Measurements from ENCODE around the gene DEFB126.

DNA sequence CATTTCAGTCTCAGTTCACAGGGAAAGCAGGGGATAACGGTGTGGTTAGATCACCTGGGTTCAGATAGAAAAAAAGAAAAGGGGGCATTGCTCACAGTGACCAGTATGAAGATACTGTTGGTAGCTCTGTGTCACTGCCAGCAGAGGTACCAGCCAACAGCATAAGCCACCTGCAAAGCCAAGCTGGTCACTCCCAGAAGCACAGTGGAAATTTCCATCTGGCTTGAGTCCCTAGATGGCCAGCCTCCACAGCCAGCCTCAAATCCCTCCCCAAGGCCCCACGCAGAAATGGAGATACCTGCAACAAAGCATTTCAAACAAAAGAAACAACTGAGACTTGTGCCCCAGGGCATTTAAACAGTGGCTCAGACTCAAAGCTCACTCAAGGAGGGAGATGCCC, 26.5 kb downstream of the DEFB126 start:
- TF ChIP-seq BACH2 (CRISPR knock-in tag; IDR thresholded peaks at IDR 0.05; ENCODE audit: borderline replicate concordance) (no peak), TSHZ2 (CRISPR knock-in tag; IDR thresholded peaks at IDR 0.05) (no peak), ARNTL (CRISPR knock-in tag; IDR thresholded peaks at IDR 0.05; ENCODE audit: borderline replicate concordance, low read depth) (no peak), ZC3H10 (CRISPR knock-in tag; IDR thresholded peaks at IDR 0.05) (no peak), ZNF70 (CRISPR knock-in tag; IDR thresholded peaks at IDR 0.05) (no peak), PPARA (CRISPR knock-in tag; IDR thresholded peaks at IDR 0.05; ENCODE audit: borderline replicate concordance) (no peak), CSDC2 (CRISPR knock-in tag; IDR thresholded peaks at IDR 0.05) (no peak), ISL1 (CRISPR knock-in tag; IDR thresholded peaks at IDR 0.05) (no peak), ZFP3 (CRISPR knock-in tag; IDR thresholded peaks at IDR 0.05) (no peak), TCF4 (CRISPR knock-in tag; IDR thresholded peaks at IDR 0.05; ENCODE audit: borderline replicate concordance) (no peak)
- TF ChIP-seq, protein P1, sequence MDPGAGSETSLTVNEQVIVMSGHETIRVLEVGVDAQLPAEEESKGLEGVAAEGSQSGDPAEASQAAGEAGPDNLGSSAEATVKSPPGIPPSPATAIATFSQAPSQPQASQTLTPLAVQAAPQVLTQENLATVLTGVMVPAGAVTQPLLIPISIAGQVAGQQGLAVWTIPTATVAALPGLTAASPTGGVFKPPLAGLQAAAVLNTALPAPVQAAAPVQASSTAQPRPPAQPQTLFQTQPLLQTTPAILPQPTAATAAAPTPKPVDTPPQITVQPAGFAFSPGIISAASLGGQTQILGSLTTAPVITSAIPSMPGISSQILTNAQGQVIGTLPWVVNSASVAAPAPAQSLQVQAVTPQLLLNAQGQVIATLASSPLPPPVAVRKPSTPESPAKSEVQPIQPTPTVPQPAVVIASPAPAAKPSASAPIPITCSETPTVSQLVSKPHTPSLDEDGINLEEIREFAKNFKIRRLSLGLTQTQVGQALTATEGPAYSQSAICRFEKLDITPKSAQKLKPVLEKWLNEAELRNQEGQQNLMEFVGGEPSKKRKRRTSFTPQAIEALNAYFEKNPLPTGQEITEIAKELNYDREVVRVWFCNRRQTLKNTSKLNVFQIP (CRISPR knock-in tag; IDR thresholded peaks at IDR 0.05; ENCODE audit: borderline replicate concordance, low read depth) = no peak
